GM18502 (cell line): ENCODE data around the gene MVB12B.

Experiments
- ATAC-seq: cut with Tn5 transposase; IDR thresholded peaks from one replicate; pipeline ENCODE4 v1.9.1; 2021; ENCODE audit warnings: mild to moderate bottlenecking; ENCODE audit not compliant: unreplicated experiment, poor library complexity

MVB12B gene

GRCh38 chr9:126420643-126421564, 94.3 kb downstream of the MVB12B start:
- no peak for ATAC-seq

GRCh38 chr9:126421567-126422428, 95.2 kb downstream of the MVB12B start:
- ATAC-seq, result no peak

GRCh38 chr9:126423142-126423915, 96.7 kb downstream of the MVB12B start:
- ATAC-seq, result no peak

- ATAC-seq, result no peak
Observed at GRCh38 chr9:126423916-126424185, 97.2 kb downstream of the MVB12B start.

GRCh38 chr9:126424511-126424910, 97.9 kb downstream of the MVB12B start:
- ATAC-seq, result no peak

- ATAC-seq, result no peak
Observed at GRCh38 chr9:126428534-126429175, 102.0 kb downstream of the MVB12B start.

- no peak for ATAC-seq
Observed at GRCh38 chr9:126429190-126429589, 102.6 kb downstream of the MVB12B start.

- ATAC-seq, result no peak
Observed at GRCh38 chr9:126430124-126430523, 103.5 kb downstream of the MVB12B start.

GRCh38 chr9:126431077-126431742, 104.6 kb downstream of the MVB12B start:
- no peak for ATAC-seq

- no peak for ATAC-seq
Observed at GRCh38 chr9:126432659-126433058, 106.0 kb downstream of the MVB12B start.

GRCh38 chr9:126435105-126435504, 108.5 kb downstream of the MVB12B start:
- ATAC-seq, result no peak

- no peak for ATAC-seq
Observed at GRCh38 chr9:126435626-126436025, 109.0 kb downstream of the MVB12B start.

GRCh38 chr9:126436545-126437267, 110.1 kb downstream of the MVB12B start:
- no peak for ATAC-seq

GRCh38 chr9:126437268-126437666, 110.6 kb downstream of the MVB12B start:
- no peak for ATAC-seq

GRCh38 chr9:126437701-126438100, 111.1 kb downstream of the MVB12B start:
- ATAC-seq, result no peak

- no peak for ATAC-seq
Observed at GRCh38 chr9:126438741-126439401, 112.2 kb downstream of the MVB12B start.

- ATAC-seq, result no peak
Observed at GRCh38 chr9:126439402-126439765, 112.8 kb downstream of the MVB12B start.

GRCh38 chr9:126439883-126440653, 113.4 kb downstream of the MVB12B start:
- no peak for ATAC-seq
